ENCODE measurements around the gene LDHAL6A. TPM values are rescaled to one million over a fixed set of nuclear protein-coding genes. Genes with fewer than 3 reads are reported as not detected.

The LDHAL6A gene
- total and polyA plus RNA-seq, 4 donors, result 0.28 TPM; not detected in 3

- no peak for DNase-seq (ENCODE audit: low spot score)
- no peaks in the 10 kb centered on the region for H3K27me3 ChIP-seq (ENCODE audit: control insufficient read depth in 4 of 4, insufficient read depth in 4 of 4, low read length in 3 of 4)
- H3K27ac ChIP-seq (ENCODE audit: low read depth in 1 of 2, low read length in 2 of 2), result no peak overlapping the region
- H3K36me3 ChIP-seq (ENCODE audit: control insufficient read depth in 4 of 4, insufficient read depth in 3 of 4, low read depth in 1 of 4, low read length in 3 of 4), result no peaks in the 10 kb centered on the region
- WGBS, result 97% methylated on average over 2 of the region's 2 CpGs
- TF ChIP-seq REST (IDR thresholded peaks at IDR 0.05), result no peak
- no peak for TF ChIP-seq EGR1 (IDR thresholded peaks at IDR 0.05; ENCODE audit: low read depth in 2 of 2)
- TF ChIP-seq GABPA (IDR thresholded peaks at IDR 0.05 in 1 of 2, conservative IDR thresholded peaks at IDR 0.05 in 1 of 2), result no peak
- TF ChIP-seq YY1 (IDR thresholded peaks at IDR 0.05), result no peak
- no peak for TF ChIP-seq NR2F2 (IDR thresholded peaks at IDR 0.05)
- TF ChIP-seq FOXA1 (IDR thresholded peaks at IDR 0.05), result no peak
- no peak for TF ChIP-seq ATF3 (IDR thresholded peaks at IDR 0.05)
- TF ChIP-seq CTCF (IDR thresholded peaks at IDR 0.05; ENCODE audit: low read depth, low read length, missing input control), result no peak
- TF ChIP-seq TAF1 (conservative IDR thresholded peaks at IDR 0.05), result no peak
- TF ChIP-seq FOXA2 (IDR thresholded peaks at IDR 0.05), result no peak
- TF ChIP-seq RXRA (IDR thresholded peaks at IDR 0.05), result no peak
- TF ChIP-seq ZBTB33 (IDR thresholded peaks at IDR 0.05), result no peak
- TF ChIP-seq HNF4A (conservative IDR thresholded peaks at IDR 0.05), result no peak
- no peak for TF ChIP-seq JUND (IDR thresholded peaks at IDR 0.05)
- TF ChIP-seq RAD21 (IDR thresholded peaks at IDR 0.05), result no peak
- no peak for TF ChIP-seq SP1 (IDR thresholded peaks at IDR 0.05)
- TF ChIP-seq HNF4G (IDR thresholded peaks at IDR 0.05), result no peak
- no peak for TF ChIP-seq MAX (IDR thresholded peaks at IDR 0.05)
- H3K9ac ChIP-seq (ENCODE audit: low read depth in 1 of 2, low read length in 2 of 2), result no peak overlapping the region
- no peaks in the 10 kb centered on the region for H3K4me1 ChIP-seq (ENCODE audit: control insufficient read depth in 4 of 4, insufficient read depth in 4 of 4, low read length in 3 of 4)
- H3K9me3 ChIP-seq (ENCODE audit: control insufficient read depth in 4 of 4, low read length in 3 of 4), result no peaks in the 10 kb centered on the region
- H3K4me3 ChIP-seq (ENCODE audit: low read depth in 1 of 3, low read length in 3 of 3), result no peak overlapping the region
These were observed 10.7 kb downstream of the LDHAL6A start for GRCh38 chr11:18466402-18466801.

Measured in liver (tissue), 9 donors.